ENCODE data around the gene SPA17. TPM values are rescaled to one million over a fixed set of nuclear protein-coding genes. Genes with fewer than 3 reads are reported as not detected.

The SPA17 gene
- total RNA-seq, 1 donor from 2014 or later: 8.5 TPM

DNA sequence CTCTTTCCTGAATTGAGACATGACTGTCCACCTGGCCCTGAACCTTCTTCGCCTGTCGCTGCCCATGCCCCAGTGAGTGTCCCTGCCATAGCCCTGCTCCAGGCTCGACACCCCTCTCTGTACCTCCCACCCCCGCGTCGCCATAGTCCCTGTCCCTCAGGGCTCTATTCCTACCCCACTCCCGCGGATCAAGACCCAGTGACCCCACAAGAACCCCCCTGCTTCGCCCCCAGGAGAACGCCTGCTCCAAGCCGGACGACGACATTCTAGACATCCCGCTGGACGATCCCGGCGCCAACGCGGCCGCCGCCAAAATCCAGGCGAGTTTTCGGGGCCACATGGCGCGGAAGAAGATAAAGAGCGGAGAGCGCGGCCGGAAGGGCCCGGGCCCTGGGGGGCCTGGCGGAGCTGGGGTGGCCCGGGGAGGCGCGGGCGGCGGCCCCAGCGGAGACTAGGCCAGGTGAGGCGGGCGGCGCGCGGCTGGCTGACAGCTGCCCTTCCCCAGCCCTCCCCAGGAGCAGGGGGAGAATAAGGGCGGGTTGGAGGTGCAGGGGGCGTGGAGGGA is 71.6 kb downstream of the SPA17 start:
- H3K4me3 ChIP-seq: peak overlapping the region; percentile 58
- DNase-seq: no peak
- no peaks in the 10 kb centered on the region for H3K27me3 ChIP-seq (ENCODE audit: low read depth)
- no peak overlapping the region for H3K27ac ChIP-seq
- no peaks in the 10 kb centered on the region for H3K9me3 ChIP-seq
- H3K4me1 ChIP-seq: peaks cover 56% of the 10 kb centered on the region
- TF ChIP-seq, protein P1, sequence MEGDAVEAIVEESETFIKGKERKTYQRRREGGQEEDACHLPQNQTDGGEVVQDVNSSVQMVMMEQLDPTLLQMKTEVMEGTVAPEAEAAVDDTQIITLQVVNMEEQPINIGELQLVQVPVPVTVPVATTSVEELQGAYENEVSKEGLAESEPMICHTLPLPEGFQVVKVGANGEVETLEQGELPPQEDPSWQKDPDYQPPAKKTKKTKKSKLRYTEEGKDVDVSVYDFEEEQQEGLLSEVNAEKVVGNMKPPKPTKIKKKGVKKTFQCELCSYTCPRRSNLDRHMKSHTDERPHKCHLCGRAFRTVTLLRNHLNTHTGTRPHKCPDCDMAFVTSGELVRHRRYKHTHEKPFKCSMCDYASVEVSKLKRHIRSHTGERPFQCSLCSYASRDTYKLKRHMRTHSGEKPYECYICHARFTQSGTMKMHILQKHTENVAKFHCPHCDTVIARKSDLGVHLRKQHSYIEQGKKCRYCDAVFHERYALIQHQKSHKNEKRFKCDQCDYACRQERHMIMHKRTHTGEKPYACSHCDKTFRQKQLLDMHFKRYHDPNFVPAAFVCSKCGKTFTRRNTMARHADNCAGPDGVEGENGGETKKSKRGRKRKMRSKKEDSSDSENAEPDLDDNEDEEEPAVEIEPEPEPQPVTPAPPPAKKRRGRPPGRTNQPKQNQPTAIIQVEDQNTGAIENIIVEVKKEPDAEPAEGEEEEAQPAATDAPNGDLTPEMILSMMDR (IDR thresholded peaks at IDR 0.05): no peak
- no peaks in the 10 kb centered on the region for H3K36me3 ChIP-seq
- ATAC-seq: no peak
- intact Hi-C loops (cut with DNase I): loop anchor here (10.0 kb wide), 1 partner anchor 71 kb away; the partner anchor contains the start of genes SIAE and SPA17

DNA sequence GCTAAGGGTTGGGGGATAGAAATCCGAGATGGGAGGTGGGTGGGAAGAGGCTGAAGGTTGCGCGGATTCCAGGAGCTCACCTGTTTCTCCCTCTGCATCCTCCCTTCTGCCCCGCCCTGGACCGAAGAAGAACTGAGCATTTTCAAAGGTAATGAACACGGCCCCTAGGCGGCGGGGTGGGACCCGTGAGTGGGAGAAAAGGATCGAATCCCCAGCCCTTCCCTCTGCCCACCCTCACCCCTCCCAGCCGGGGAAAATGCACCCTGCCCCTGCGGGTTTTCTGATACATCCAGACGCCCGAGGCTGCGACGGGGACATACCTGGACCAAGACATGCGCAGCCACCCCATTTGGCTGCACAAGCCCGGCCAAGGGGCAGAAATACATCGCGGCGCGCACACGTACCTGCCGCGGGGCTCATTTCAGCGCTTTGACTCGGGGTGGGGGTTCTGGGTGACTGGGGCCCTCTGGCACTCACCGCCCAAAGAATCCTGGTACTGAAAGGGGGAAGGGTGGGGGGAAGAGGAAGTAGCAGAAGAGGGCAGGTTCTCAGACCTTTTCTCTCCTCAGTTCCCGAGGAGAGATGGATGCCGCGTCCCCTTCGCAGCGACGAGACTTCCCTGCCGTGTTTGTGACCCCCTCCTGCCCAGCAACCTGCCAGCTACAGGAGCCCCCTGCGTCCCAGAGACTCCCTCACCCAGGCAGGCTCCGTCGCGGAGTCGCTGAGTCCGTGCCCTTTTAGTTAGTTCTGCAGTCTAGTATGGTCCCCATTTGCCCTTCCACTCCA is 72.3 kb downstream of the SPA17 start:
- H3K27ac ChIP-seq: peak overlapping the region; percentile 80
- TF ChIP-seq, protein P1 (IDR thresholded peaks at IDR 0.05): no peak
- H3K9me3 ChIP-seq: no peaks in the 10 kb centered on the region
- peak overlapping the region; percentile 58 for H3K4me3 ChIP-seq
- DNase-seq (no peak), ATAC-seq (peak; percentile 13 to 18)
- no peaks in the 10 kb centered on the region for H3K36me3 ChIP-seq
- H3K4me1 ChIP-seq: peaks cover 49% of the 10 kb centered on the region
- intact Hi-C loops (cut with DNase I): loop anchor here (10.0 kb wide), 1 partner anchor 71 kb away; the partner anchor contains the start of genes SIAE and SPA17
- H3K27me3 ChIP-seq (ENCODE audit: low read depth): no peaks in the 10 kb centered on the region

DNA sequence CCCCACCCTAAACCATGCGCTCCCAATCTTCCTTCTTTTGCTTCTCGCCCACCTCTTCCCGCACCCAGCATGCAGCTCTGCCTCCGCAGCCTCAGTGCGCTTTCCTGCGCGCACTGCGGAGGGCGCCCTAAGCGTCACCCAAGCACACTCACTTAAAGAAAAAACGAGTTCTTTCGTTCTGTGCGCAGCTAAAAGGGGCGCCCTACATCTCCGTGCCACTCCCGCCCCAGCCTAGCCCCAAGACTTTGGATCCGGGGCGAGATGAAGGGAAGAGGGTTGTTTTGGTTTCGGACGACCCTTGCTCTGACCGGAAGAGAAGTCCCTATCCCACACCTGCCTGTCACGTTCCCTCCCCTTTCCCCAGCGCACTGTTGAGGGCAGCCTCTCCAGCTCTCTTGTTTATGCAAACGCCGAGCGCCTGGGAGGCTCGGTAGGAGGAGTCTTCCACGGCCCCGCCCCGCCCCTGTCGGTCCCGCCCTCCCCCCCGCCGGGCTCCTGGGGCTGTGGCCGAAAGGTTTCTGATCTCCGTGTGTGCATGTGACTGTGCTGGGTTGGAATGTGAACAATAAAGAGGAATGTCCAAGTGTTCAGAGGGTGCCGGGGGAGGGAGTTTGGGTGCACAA is 73.0 kb downstream of the SPA17 start:
- TF ChIP-seq, protein P1 (IDR thresholded peaks at IDR 0.05): peak; percentile 55
- H3K4me1 ChIP-seq: peaks cover 47% of the 10 kb centered on the region
- no peaks in the 10 kb centered on the region for H3K36me3 ChIP-seq
- intact Hi-C loops (cut with DNase I): loop anchor here (10.0 kb wide), 1 partner anchor 72 kb away; the partner anchor contains the start of genes SIAE and SPA17
- peak; percentile 93 to 94 for ATAC-seq
- no peaks in the 10 kb centered on the region for H3K9me3 ChIP-seq
- no peaks in the 10 kb centered on the region for H3K27me3 ChIP-seq (ENCODE audit: low read depth)
- DNase-seq: peak; percentile 91
- peak overlapping the region; percentile 80 for H3K27ac ChIP-seq
- H3K4me3 ChIP-seq: peak overlapping the region; percentile 58

Other genes starting within 250 kb of the SPA17 start
- gene OR8B4, start 249.0 kb upstream of the SPA17 start, total RNA-seq: not detected
- gene OR8B8, start 228.2 kb upstream of the SPA17 start, total RNA-seq: not detected
- gene OR8B12, start 130.2 kb upstream of the SPA17 start, total RNA-seq: not detected
- not detected for gene OR8A1, start 103.9 kb upstream of the SPA17 start, total RNA-seq
- not detected for gene PANX3, start 62.5 kb upstream of the SPA17 start, total RNA-seq
- gene TBRG1, start 51.0 kb upstream of the SPA17 start, total RNA-seq: 46.3 TPM
- 41.4 TPM for gene SIAE, start 165 bp upstream of the SPA17 start, total RNA-seq
- gene NRGN, start 66.0 kb downstream of the SPA17 start, total RNA-seq: 99.1 TPM
- 30.5 TPM for gene VSIG2, start 78.4 kb downstream of the SPA17 start, total RNA-seq
- gene ESAM, start 88.4 kb downstream of the SPA17 start, total RNA-seq: 131 TPM
- 15.4 TPM for gene MSANTD2, start 126.5 kb downstream of the SPA17 start, total RNA-seq
- 11.3 TPM for gene ROBO3, start 191.5 kb downstream of the SPA17 start, total RNA-seq
- 58.3 TPM for gene ROBO4, start 224.0 kb downstream of the SPA17 start, total RNA-seq
- gene HEPN1, start 245.3 kb downstream of the SPA17 start, total RNA-seq: not detected